Measurements from ENCODE around the gene FGF19.

Gene FGF19
- long read RNA-seq: 0 reads

GRCh38 chr11:69703768-69704507 is at the start of gene FGF19:
TSS of gene FGF19 (minus strand) at chr11:69704022. CDS start at chr11:69703876, 146 bp downstream.
- no peak for TF ChIP-seq POLR2AphosphoS5 (IDR thresholded peaks at IDR 0.05; ENCODE audit: low read depth)
- TF ChIP-seq SPI1 (IDR thresholded peaks at IDR 0.05; ENCODE audit: borderline replicate concordance, low read depth): no peak
- TF ChIP-seq GABPA (IDR thresholded peaks at IDR 0.05; ENCODE audit: low read depth): no peak
- no peak for TF ChIP-seq REST (IDR thresholded peaks at IDR 0.05; ENCODE audit: insufficient replicate concordance, low read depth)
- TF ChIP-seq CTCF (IDR thresholded peaks at IDR 0.05; ENCODE audit: insufficient read depth, low read length): no peak
- Histone ChIP-seq H3K4me3 (replicated peaks; ENCODE audit: insufficient read depth, low read length) (no peak within 1 kb of the TSS), H3K27me3 (ENCODE audit: insufficient read depth, poor library complexity, severe bottlenecking) (peaks cover 58% of the 10 kb centered on the region), H3K27ac (replicated peaks) (no peak within 1 kb of the TSS)
- DNase-seq (ENCODE audit: low read depth in 1 of 2, low spot score in 1 of 2): no peak

- TF ChIP-seq SPI1 (IDR thresholded peaks at IDR 0.05; ENCODE audit: borderline replicate concordance, low read depth) (no peak), POLR2AphosphoS5 (IDR thresholded peaks at IDR 0.05; ENCODE audit: low read depth) (no peak), REST (IDR thresholded peaks at IDR 0.05; ENCODE audit: insufficient replicate concordance, low read depth) (no peak), GABPA (IDR thresholded peaks at IDR 0.05; ENCODE audit: low read depth) (no peak), CTCF (IDR thresholded peaks at IDR 0.05; ENCODE audit: insufficient read depth, low read length) (no peak)
- no peak overlapping the region for H3K27ac ChIP-seq (replicated peaks)
- no peaks in the 10 kb centered on the region for H3K27me3 ChIP-seq (ENCODE audit: insufficient read depth, poor library complexity, severe bottlenecking)
- no peak overlapping the region for H3K4me3 ChIP-seq (replicated peaks; ENCODE audit: insufficient read depth, low read length)
- no peak for DNase-seq (ENCODE audit: low read depth in 1 of 2, low spot score in 1 of 2)
Measured at GRCh38 chr11:69752890-69753289, 49.1 kb upstream of the FGF19 start.

- TF ChIP-seq CTCF (IDR thresholded peaks at IDR 0.05; ENCODE audit: insufficient read depth, low read length): no peak
- TF ChIP-seq GABPA (IDR thresholded peaks at IDR 0.05; ENCODE audit: low read depth): no peak
- no peak for TF ChIP-seq POLR2AphosphoS5 (IDR thresholded peaks at IDR 0.05; ENCODE audit: low read depth)
- no peak for TF ChIP-seq SPI1 (IDR thresholded peaks at IDR 0.05; ENCODE audit: borderline replicate concordance, low read depth)
- TF ChIP-seq REST (IDR thresholded peaks at IDR 0.05; ENCODE audit: insufficient replicate concordance, low read depth): no peak
- H3K4me3 ChIP-seq (replicated peaks; ENCODE audit: insufficient read depth, low read length): no peak overlapping the region
- H3K27me3 ChIP-seq (ENCODE audit: insufficient read depth, poor library complexity, severe bottlenecking): no peaks in the 10 kb centered on the region
- H3K27ac ChIP-seq (replicated peaks): no peak overlapping the region
- no peak for DNase-seq (ENCODE audit: low read depth in 1 of 2, low spot score in 1 of 2)
Measured at GRCh38 chr11:69750875-69751597, 47.2 kb upstream of the FGF19 start.
